AG04449 (cell line): ENCODE data around the gene ARHGEF26.

Source experiments
- CTCF ChIA-PET: fragments of 350-600 bp; formaldehyde crosslinking; extraction: SDS; loops from one replicate; lab custom pipeline; 2021; ENCODE audit warnings: antibody characterized with exemption; lab: Yijun Ruan, JAX
- POLR2A ChIA-PET: fragments of 400-600, 350-600 bp; formaldehyde crosslinking; extraction: SDS; loops from one replicate; lab custom pipeline; 2020; ENCODE audit warnings: antibody characterized with exemption, inconsistent platforms; lab: Yijun Ruan, JAX
- DNase-seq: peaks from one replicate; pipeline ENCODE4 v3.0.0-alpha.2; 2010; ENCODE audit warnings: low read depth, low spot score
- H3K4me3 ChIP-seq: 2 replicates; pipeline ENCODE4 v1.5.1; 2011; ENCODE audit warnings: low read depth, mild to moderate bottlenecking, control low read depth, low read length
- CTCF ChIP-seq: IDR thresholded peaks from one replicate; pipeline ENCODE4 v1.5.1; 2011; ENCODE audit warnings: mild to moderate bottlenecking, moderate library complexity, low read length, control low read depth, inconsistent platforms; ENCODE audit not compliant: insufficient read depth; ENCODE audit errors: missing control alignments

ARHGEF26 gene

GRCh38 chr3:154225536-154225935 is 104.3 kb downstream of the ARHGEF26 start:
- ChIA-PET POLR2A (no interaction called here), CTCF (interaction anchor here (3.7 kb wide), 1 partner anchor 28 kb away, joined by 15 read pairs; no protein-coding TSS in a partner anchor)
- no peak overlapping the region for H3K4me3 ChIP-seq
- TF ChIP-seq CTCF: no peak
- no peak for DNase-seq

GRCh38 chr3:154227531-154227930 is 106.3 kb downstream of the ARHGEF26 start:
- no peak for DNase-seq
- CTCF ChIA-PET: interaction anchor here (3.7 kb wide), 1 partner anchor 26 kb away, joined by 15 read pairs; no protein-coding TSS in a partner anchor

GRCh38 chr3:154228561-154229216 is 107.5 kb downstream of the ARHGEF26 start:
- H3K4me3 ChIP-seq: no peak overlapping the region
- DNase-seq: no peak
- POLR2A ChIA-PET: no interaction called here
- CTCF ChIA-PET: no interaction called here
- TF ChIP-seq CTCF: no peak

More at GRCh38 chr3:154227531-154227930, 106.3 kb downstream of the ARHGEF26 start:
- POLR2A ChIA-PET: no interaction called here
- no peak for TF ChIP-seq CTCF
- no peak overlapping the region for H3K4me3 ChIP-seq

GRCh38 chr3:154229217-154229590 is 108.0 kb downstream of the ARHGEF26 start:
- DNase-seq: no peak
- TF ChIP-seq CTCF: no peak
- H3K4me3 ChIP-seq: no peak overlapping the region
- CTCF ChIA-PET: interaction anchor here (2.2 kb wide), 1 partner anchor 24 kb away, joined by 6 read pairs; no protein-coding TSS in a partner anchor
- POLR2A ChIA-PET: no interaction called here

GRCh38 chr3:154235330-154235729 is 114.1 kb downstream of the ARHGEF26 start:
- H3K4me3 ChIP-seq: no peak overlapping the region
- CTCF ChIA-PET: interaction anchor here (4.7 kb wide), 1 partner anchor 18 kb away, joined by 21 read pairs; no protein-coding TSS in a partner anchor
- POLR2A ChIA-PET: no interaction called here
- TF ChIP-seq CTCF: no peak
- peak; percentile 4 for DNase-seq

- CTCF ChIA-PET: interaction anchor here (4.7 kb wide), 1 partner anchor 17 kb away, joined by 21 read pairs; no protein-coding TSS in a partner anchor
- POLR2A ChIA-PET: no interaction called here
- no peak for DNase-seq
- no peak overlapping the region for H3K4me3 ChIP-seq
- TF ChIP-seq CTCF: no peak
Measured at GRCh38 chr3:154236331-154236730, 115.1 kb downstream of the ARHGEF26 start.
